ENCODE measurements around the gene MRPL48.

Gene MRPL48

DNA sequence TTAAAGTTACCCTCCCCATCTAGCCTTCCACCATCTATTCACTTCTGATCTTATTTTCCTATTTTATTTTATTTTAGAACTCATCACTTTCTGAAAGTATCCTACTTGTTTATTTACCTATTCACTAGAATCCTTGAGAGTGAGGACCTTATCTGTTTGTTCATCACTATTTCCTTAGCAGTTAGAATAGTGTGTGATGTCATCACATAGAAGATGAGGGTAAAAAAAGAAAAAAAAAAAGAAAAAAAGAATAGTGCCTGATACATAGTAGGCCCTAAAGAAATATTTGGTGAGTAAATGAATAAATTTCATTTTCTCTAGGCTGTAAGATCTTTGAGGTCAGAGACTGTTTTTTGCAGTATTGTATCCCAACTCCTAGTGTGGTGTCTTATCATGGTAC lies 125.8 kb downstream of the MRPL48 start:
- peaks cover 8% of the 10 kb centered on the region for H3K36me3 ChIP-seq (ENCODE audit: control insufficient read depth, insufficient read depth, low read length)
- no peak overlapping the region for H3K9ac ChIP-seq (ENCODE audit: low read depth, low read length)
- H3K4me3 ChIP-seq (ENCODE audit: low read depth, low read length), result no peak overlapping the region
- H3K27me3 ChIP-seq (ENCODE audit: control insufficient read depth, insufficient read depth, low read length), result no peaks in the 10 kb centered on the region
- H3K4me1 ChIP-seq (ENCODE audit: control insufficient read depth, insufficient read depth, low read length), result no peaks in the 10 kb centered on the region
- no peaks in the 10 kb centered on the region for H3K9me3 ChIP-seq (ENCODE audit: control insufficient read depth, insufficient read depth, low read length)

DNA sequence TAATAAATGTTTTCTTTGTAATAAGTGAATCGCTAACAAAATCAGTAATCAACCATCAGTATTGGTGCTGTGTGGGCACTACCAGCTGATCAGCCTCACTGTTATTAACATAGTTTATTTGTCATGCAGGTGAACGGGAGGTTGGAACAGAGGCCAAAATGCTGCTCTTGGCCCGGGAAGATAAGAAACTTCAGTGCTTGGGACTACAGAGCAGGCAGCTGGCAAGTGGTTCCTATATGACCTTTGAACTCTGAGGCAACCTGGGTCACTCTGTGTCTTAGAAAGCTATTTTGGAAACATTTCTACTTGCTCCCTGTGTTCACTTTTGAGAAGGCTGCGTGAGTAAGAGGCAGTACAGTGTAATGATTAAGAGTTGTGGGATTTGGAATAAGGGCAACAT lies 126.6 kb downstream of the MRPL48 start:
- no peaks in the 10 kb centered on the region for H3K4me1 ChIP-seq (ENCODE audit: control insufficient read depth, insufficient read depth, low read length)
- H3K9me3 ChIP-seq (ENCODE audit: control insufficient read depth, insufficient read depth, low read length), result no peaks in the 10 kb centered on the region
- H3K36me3 ChIP-seq (ENCODE audit: control insufficient read depth, insufficient read depth, low read length), result peaks cover 11% of the 10 kb centered on the region
- H3K27me3 ChIP-seq (ENCODE audit: control insufficient read depth, insufficient read depth, low read length), result no peaks in the 10 kb centered on the region
- H3K9ac ChIP-seq (ENCODE audit: low read depth, low read length), result no peak overlapping the region
- no peak overlapping the region for H3K4me3 ChIP-seq (ENCODE audit: low read depth, low read length)

Measured in iPS-15b (cell line).